Adrenal gland (tissue), 12 donors: ENCODE data around the gene GTF2F2. TPM values are rescaled to one million over a fixed set of nuclear protein-coding genes. Genes with fewer than 3 reads are reported as not detected.

Source experiments
- DNase-seq, 7 donors: peaks; one replicate each; pipeline ENCODE4 v3.0.0-alpha.2; 2019 to 2020
- H3K27ac ChIP-seq, 5 donors: fragments of 200-600 bp; sonication (generic) in 4 of 5; 1 replicate in 3 of 5; 2 replicates in 2 of 5; pipeline versions ENCODE4 v1.5.1 to v1.8.0; 2016 to 2020; ENCODE audit warnings: mild to moderate bottlenecking in 1 of 5
- H3K27me3 ChIP-seq: fragments of 200-600 bp; 2 replicates; pipeline ENCODE4 v1.8.0; 2021
- H3K36me3 ChIP-seq, 2 donors: fragments of 200-600 bp; replicated peaks in 1 of 2; 1 replicate in 1 of 2; 2 replicates in 1 of 2; pipeline versions ENCODE4 v1.5.1 to v1.8.0; 2018 to 2022
- H3K4me1 ChIP-seq, 2 donors: fragments of 200-600 bp; replicated peaks in 1 of 2; 1 replicate in 1 of 2; 2 replicates in 1 of 2; pipeline versions ENCODE4 v1.5.1 to v1.8.0; 2018 to 2021
- H3K4me3 ChIP-seq, 4 donors: fragments of 200-600 bp; sonication (generic) in 3 of 4; one replicate each; pipeline ENCODE4 v1.5.1; 2016 to 2018
- H3K9me3 ChIP-seq, 3 donors: fragments of 200-600 bp; sonication (generic) in 1 of 3; replicated peaks in 1 of 3; 1 replicate in 2 of 3; 2 replicates in 1 of 3; pipeline versions ENCODE4 v1.5.1 to v1.8.0; 2016 to 2021
- CTCF ChIP-seq, 6 experiments: fragments of 450-650 bp in 4 of 6; fragments of 200-600 bp in 2 of 6; sonication (generic) in 1 of 6; IDR thresholded peaks; 1 replicate in 5 of 6; 2 replicates in 1 of 6; pipeline versions ENCODE4 v1.5.1 to v1.8.0; 2016 to 2021; ENCODE audit warnings: antibody characterized with exemption in 6 of 6, mild to moderate bottlenecking in 2 of 6, moderate library complexity in 1 of 6
- POLR2A ChIP-seq, 2 donors: fragments of 450-650 bp; IDR thresholded peaks; one replicate each; pipeline ENCODE4 v1.6.1; 2017; ENCODE audit warnings: antibody characterized with exemption in 2 of 2, mild to moderate bottlenecking in 2 of 2, moderate library complexity in 1 of 2
- WGBS, 4 donors: extraction: QIAGEN DNeasy Blood & Tissue Kit in 2 of 4; methylation state at CpG; one replicate each; pipeline versions ENCODE4 v1.1.5 to v1.1.7; 2013 to 2017; 5-methylcytosine and 5-hydroxymethylcytosine counted together
- intact Hi-C, 2 donors: fragments of 100-400 bp; cut with DNase I; formaldehyde crosslinking; loops; one replicate each; pipeline versions ENCODE4 v1.14.1 to v1.15.0; 2022 to 2023
- polyA plus RNA-seq, 3 donors: library from polyadenylated mRNA; stranded (reverse); fragments of 200-250 nt in 2 of 3; fragments of 350-450 nt in 1 of 3; fragmentation: Illumina TruSeq in 1 of 3; extraction: RNeasy Lipid Tissue Mini Kit (QIAGEN cat#74804) in 1 of 3; gene quantifications; one replicate each; pipeline ENCODE4 v1.2.3, GENCODE V29; 2013 to 2014
- total RNA-seq, 9 donors: library from RNA; depleted of rRNA in 4 of 9; stranded (reverse); fragments of >200 nt in 4 of 9; fragments of 120-200 nt in 1 of 9; fragmentation: NEBNext Ultra II Directional in 1 of 9; extraction: Animal tissue kit (Norgen Biotek cat#: 25700) in 1 of 9; gene quantifications; one replicate each; pipeline versions ENCODE4 v1.1.0 to v1.2.4, GENCODE V29; 2013 to 2023
- donor health status: healthy with polysubstance abuse.
- donor health status: Bipolar disorder and iron deficiency.
- donor health status: DM: yes; HTN: yes; CAD: no.
- donor health status: DM: no; HTN: no; CAD: no.
- donor health status: DM: no; HTN: no; CAD: no.
- donor health status: DM: yes; HTN: yes; CAD: no.

GTF2F2 gene
- total and polyA plus RNA-seq, 12 donors, result 11.4 to 34.4 (median 23.0) TPM

GRCh38 chr13:45092663-45093062 is 27.6 kb upstream of the GTF2F2 start:
- 43 to 55% (median 49%) methylated on average over 2 of the region's 2 CpGs for WGBS, 4 donors
- Histone ChIP-seq H3K36me3 (no peaks in the 10 kb centered on the region), H3K27me3 (no peaks in the 10 kb centered on the region), H3K9me3 (no peaks in the 10 kb centered on the region), H3K27ac (no peak overlapping the region), H3K4me1 (no peaks in the 10 kb centered on the region), H3K4me3 (no peak overlapping the region)
- TF ChIP-seq CTCF (IDR thresholded peaks at IDR 0.05) (no peak), POLR2A (IDR thresholded peaks at IDR 0.05) (no peak)
- no peak for DNase-seq
- intact Hi-C loops, result no loop called here

GRCh38 chr13:45100573-45101262 is 19.6 kb upstream of the GTF2F2 start:
- no peak for DNase-seq
- Histone ChIP-seq H3K27ac (no peak overlapping the region), H3K4me1 (no peaks in the 10 kb centered on the region), H3K36me3 (no peaks in the 10 kb centered on the region), H3K27me3 (no peaks in the 10 kb centered on the region), H3K9me3 (no peaks in the 10 kb centered on the region), H3K4me3 (no peak overlapping the region)
- intact Hi-C loops, result no loop called here
- TF ChIP-seq POLR2A (IDR thresholded peaks at IDR 0.05), result no peak
- no peak for TF ChIP-seq CTCF (IDR thresholded peaks at IDR 0.05)
- WGBS, 4 donors, result 86 to 94% (median 92%) methylated on average over 5 of the region's 5 CpGs

GRCh38 chr13:45101327-45102018 is 18.8 kb upstream of the GTF2F2 start:
- H3K4me1 ChIP-seq, result no peaks in the 10 kb centered on the region
- no peaks in the 10 kb centered on the region for H3K9me3 ChIP-seq
- H3K27me3 ChIP-seq, result no peaks in the 10 kb centered on the region
- no peak overlapping the region for H3K4me3 ChIP-seq
- no peak overlapping the region for H3K27ac ChIP-seq
- WGBS, 4 donors, result 87 to 93% (median 91%) methylated on average over 9 to 10 of the region's 10 CpGs
- no peaks in the 10 kb centered on the region for H3K36me3 ChIP-seq
- intact Hi-C loops, result no loop called here
- no peak for TF ChIP-seq POLR2A (IDR thresholded peaks at IDR 0.05)
- TF ChIP-seq CTCF (IDR thresholded peaks at IDR 0.05), result no peak
- DNase-seq, result no peak

DNA sequence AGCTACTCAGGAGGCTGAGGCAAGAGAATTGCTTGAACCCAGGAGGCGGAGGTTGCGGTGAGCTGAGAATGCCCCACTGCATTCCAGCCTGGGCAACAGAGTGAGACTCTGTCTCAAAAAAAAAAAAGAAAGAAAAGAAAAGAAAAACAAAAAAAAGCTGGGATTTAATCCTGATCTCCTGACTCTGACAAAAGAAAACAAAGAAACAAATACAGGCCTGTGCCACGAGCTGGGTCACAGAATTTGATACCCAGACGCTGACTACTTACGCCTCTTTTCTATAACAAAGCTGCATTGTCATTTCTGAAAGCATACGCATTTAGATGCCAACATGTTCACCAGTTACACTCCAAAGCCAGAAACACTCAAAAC is 18.2 kb upstream of the GTF2F2 start:
- DNase-seq, result no peak
- Histone ChIP-seq H3K27ac (no peak overlapping the region), H3K4me1 (no peaks in the 10 kb centered on the region), H3K36me3 (no peaks in the 10 kb centered on the region), H3K27me3 (no peaks in the 10 kb centered on the region), H3K9me3 (no peaks in the 10 kb centered on the region), H3K4me3 (no peak overlapping the region)
- 80 to 88% (median 85%) methylated on average over 6 of the region's 6 CpGs for WGBS, 4 donors
- intact Hi-C loops, result no loop called here
- no peak for TF ChIP-seq CTCF (IDR thresholded peaks at IDR 0.05)
- TF ChIP-seq POLR2A (IDR thresholded peaks at IDR 0.05), result no peak
